H1 (cell line): ENCODE results near the gene SEMA3B. TPM values are rescaled to one million over a fixed set of nuclear protein-coding genes. Genes with fewer than 3 reads are reported as not detected.
A peak's percentile ranks its signal among the peaks of the same experiment; 100 is the strongest.

ENCODE experiments used
- CTCF ChIA-PET: fragments of 300-600 bp; sonication (Branson Sonifier 250); formaldehyde crosslinking; loops from one replicate; lab custom pipeline; 2021; ENCODE audit not compliant: partially characterized antibody; lab: Charles Lee
- POLR2A ChIA-PET: fragments of 300-600 bp; sonication (Branson Sonifier 250); formaldehyde crosslinking; loops from one replicate; lab custom pipeline; 2021; ENCODE audit warnings: inconsistent platforms; ENCODE audit not compliant: partially characterized antibody; lab: Charles Lee
- DNase-seq, 2 experiments: peaks; one replicate each; pipeline versions ENCODE4 v3.0.0 to v3.0.0-alpha.2; 2010 to 2022; ENCODE audit warnings: low spot score in 2 of 2, low read depth in 1 of 2, mixed read lengths in 1 of 2
- FAIRE-seq: peaks from 2 replicates; lab custom pipeline; 2011; peaks lifted over from hg19 to GRCh38; lab: Jason Lieb, UNC
- H2AFZ ChIP-seq: 2 replicates; pipeline ENCODE4 v1.8.1; 2012; ENCODE audit warnings: low read length, inconsistent platforms
- H2AK5ac ChIP-seq: 2 replicates; pipeline ENCODE4 v1.6.1; 2013; ENCODE audit warnings: low read depth, low read length
- H2BK120ac ChIP-seq: replicated peaks from 2 replicates; pipeline ENCODE3; 2013; ENCODE audit warnings: low read depth, low read length, inconsistent platforms
- H2BK12ac ChIP-seq: 2 replicates; pipeline ENCODE4 v1.6.1; 2013; ENCODE audit warnings: low read depth, low read length
- H2BK15ac ChIP-seq: 2 replicates; pipeline ENCODE4 v1.6.1; 2013; ENCODE audit warnings: low read length
- H2BK20ac ChIP-seq: 2 replicates; pipeline ENCODE4 v1.6.1; 2013; ENCODE audit warnings: low read length
- H2BK5ac ChIP-seq: 2 replicates; pipeline ENCODE4 v1.6.1; 2013; ENCODE audit warnings: low read depth, low read length
- H3K14ac ChIP-seq: 2 replicates; pipeline ENCODE4 v1.6.1; 2013; ENCODE audit warnings: inconsistent platforms; ENCODE audit not compliant: insufficient read length
- H3K18ac ChIP-seq: 2 replicates; pipeline ENCODE4 v1.6.1; 2013; ENCODE audit warnings: low read length; ENCODE audit errors: extremely low read depth
- H3K23ac ChIP-seq: 2 replicates; pipeline ENCODE4 v1.6.1; 2013; ENCODE audit warnings: inconsistent platforms; ENCODE audit not compliant: insufficient read length
- H3K23me2 ChIP-seq: 2 replicates; pipeline ENCODE4 v1.6.1; 2013; ENCODE audit warnings: low read depth, low read length
- H3K27ac ChIP-seq: 2 replicates; pipeline ENCODE4 v1.6.1; 2011; ENCODE audit warnings: low read depth, low read length, inconsistent platforms
- H3K27me3 ChIP-seq, 4 experiments: replicated peaks in 1 of 4; 1 replicate in 1 of 4; 2 replicates in 3 of 4; pipeline versions ENCODE4 v1.6.1 to v1.8.1; 2011 to 2013; ENCODE audit warnings: low read length in 3 of 4, mild to moderate bottlenecking in 3 of 4, inconsistent platforms in 2 of 4, mixed read lengths in 2 of 4, moderate library complexity in 1 of 4; ENCODE audit not compliant: control insufficient read depth in 3 of 4, insufficient read depth in 3 of 4; ENCODE audit errors: extremely low read depth in 1 of 4
- H3K36me3 ChIP-seq, 4 experiments: 2 replicates each; pipeline versions ENCODE4 v1.6.1 to v1.8.1; 2011 to 2013; ENCODE audit warnings: mild to moderate bottlenecking in 4 of 4, low read length in 3 of 4, moderate library complexity in 2 of 4, control low read depth in 1 of 4, inconsistent platforms in 1 of 4; ENCODE audit not compliant: insufficient read depth in 4 of 4, control insufficient read depth in 2 of 4
- H3K4ac ChIP-seq: replicated peaks from 2 replicates; pipeline ENCODE3; 2013; ENCODE audit warnings: low read length, low read depth, mixed read lengths, inconsistent platforms; ENCODE audit not compliant: insufficient read length
- H3K4me1 ChIP-seq, 4 experiments: replicated peaks in 1 of 4; 1 replicate in 1 of 4; 2 replicates in 3 of 4; pipeline versions ENCODE4 v1.6.1 to v1.8.1; 2011 to 2013; ENCODE audit warnings: low read length in 3 of 4, inconsistent platforms in 2 of 4, mixed read lengths in 1 of 4; ENCODE audit not compliant: insufficient read depth in 4 of 4, control insufficient read depth in 3 of 4
- H3K4me2 ChIP-seq, 2 experiments: 2 replicates each; pipeline versions ENCODE4 v1.6.1 to v1.8.1; 2011 to 2013; ENCODE audit warnings: low read depth in 2 of 2, low read length in 2 of 2, control low read depth in 1 of 2, inconsistent platforms in 1 of 2, mild to moderate bottlenecking in 1 of 2; ENCODE audit not compliant: insufficient read depth in 1 of 2
- H3K4me3 ChIP-seq, 4 experiments: fragments of 200-600, 300-600 bp in 1 of 4; sonication (generic), shearing (Covaris generic), sonication (Bioruptor Twin) in 1 of 4; 2 replicates each; pipeline versions ENCODE4 v1.5.1 to v1.8.1; 2011 to 2016; ENCODE audit warnings: low read length in 4 of 4, low read depth in 3 of 4, control low read depth in 2 of 4, inconsistent platforms in 2 of 4, mild to moderate bottlenecking in 2 of 4, mixed read lengths in 1 of 4, moderate library complexity in 1 of 4; ENCODE audit not compliant: insufficient read depth in 2 of 4; ENCODE audit errors: extremely low read depth in 1 of 4
- H3K56ac ChIP-seq: replicated peaks from 2 replicates; pipeline ENCODE3; 2013; ENCODE audit warnings: low read depth, mild to moderate bottlenecking, mixed read lengths, low read length, inconsistent platforms; ENCODE audit not compliant: insufficient read length
- H3K79me1 ChIP-seq: 2 replicates; pipeline ENCODE4 v1.6.1; 2013; ENCODE audit warnings: low read depth, low read length, control low read depth
- H3K79me2 ChIP-seq, 2 experiments: 2 replicates each; pipeline versions ENCODE4 v1.6.1 to v1.8.1; 2012 to 2013; ENCODE audit warnings: low read length in 2 of 2, mild to moderate bottlenecking in 2 of 2, inconsistent platforms in 1 of 2; ENCODE audit not compliant: insufficient read depth in 2 of 2, control insufficient read depth in 1 of 2
- H3K9ac ChIP-seq, 4 experiments: replicated peaks in 1 of 4; 1 replicate in 1 of 4; 2 replicates in 3 of 4; pipeline versions ENCODE4 v1.6.1 to v1.8.1; 2011 to 2013; ENCODE audit warnings: low read depth in 3 of 4, low read length in 3 of 4, control low read depth in 2 of 4, mild to moderate bottlenecking in 2 of 4, moderate library complexity in 2 of 4, inconsistent platforms in 1 of 4; ENCODE audit errors: extremely low read depth in 1 of 4
- H3K9me3 ChIP-seq, 2 experiments: 2 replicates each; pipeline versions ENCODE4 v1.6.1 to v1.8.1; 2012 to 2013; ENCODE audit warnings: mild to moderate bottlenecking in 2 of 2, moderate library complexity in 2 of 2, control low read depth in 1 of 2, inconsistent platforms in 1 of 2, low read depth in 1 of 2, low read length in 1 of 2, mixed read lengths in 1 of 2; ENCODE audit not compliant: insufficient read depth in 2 of 2
- H4K20me1 ChIP-seq, 2 experiments: replicated peaks in 1 of 2; 2 replicates each; pipeline versions ENCODE3 to v1.8.1; 2011 to 2013; ENCODE audit warnings: inconsistent platforms in 2 of 2, low read length in 2 of 2, mild to moderate bottlenecking in 1 of 2; ENCODE audit not compliant: insufficient read depth in 2 of 2, control insufficient read depth in 1 of 2
- H4K5ac ChIP-seq: 2 replicates; pipeline ENCODE4 v1.6.1; 2013; ENCODE audit warnings: low read length, low read depth, mixed read lengths, inconsistent platforms; ENCODE audit not compliant: insufficient read length
- H4K8ac ChIP-seq: 2 replicates; pipeline ENCODE4 v1.8.0; 2013; ENCODE audit warnings: mild to moderate bottlenecking, moderate library complexity, low read length, inconsistent platforms; ENCODE audit not compliant: insufficient read depth; ENCODE audit errors: extremely low read depth
- H4K91ac ChIP-seq: replicated peaks from 2 replicates; pipeline ENCODE3; 2013; ENCODE audit warnings: low read length, mixed read lengths, inconsistent platforms; ENCODE audit not compliant: insufficient read length
- HDAC2 ChIP-seq, 2 experiments: fragments of 300-600 bp in 1 of 2; sonication (generic) in 1 of 2; IDR thresholded peaks; 2 replicates each; pipeline ENCODE4 v1.6.1; 2011 to 2012; ENCODE audit warnings: low read depth in 2 of 2, low read length in 2 of 2, mild to moderate bottlenecking in 2 of 2, moderate library complexity in 2 of 2, borderline replicate concordance in 1 of 2, inconsistent platforms in 1 of 2
- WGBS, 2 experiments: shearing (Covaris generic) in 1 of 2; methylation state at CpG; one replicate each; pipeline versions ENCODE4 v1.1.6 to v1.1.7; 2013 to 2015; ENCODE audit warnings: low lambda C conversion rate in 2 of 2, mixed read lengths in 2 of 2, inconsistent platforms in 1 of 2, low coverage in 1 of 2, missing lambda C conversion rate in 1 of 2; ENCODE audit not compliant: insufficient replicate concordance in 2 of 2, insufficient coverage in 1 of 2, insufficient read length in 1 of 2; ENCODE audit errors: extremely low coverage in 1 of 2, missing lambda C conversion rate in 1 of 2; 5-methylcytosine and 5-hydroxymethylcytosine counted together
- polyA plus RNA-seq, 7 experiments: library from polyadenylated mRNA; depleted of rRNA in 3 of 7; stranded (reverse) in 5 of 7; unstranded in 2 of 7; fragments of >200 nt in 5 of 7; fragments of 200-250 nt in 2 of 7; gene quantifications; 1 replicate in 5 of 7; 2 replicates in 1 of 7; 4 replicates in 1 of 7; pipeline versions ENCODE4 v1.2.1 to v1.2.3, GENCODE V29; 2011 to 2013; ENCODE audit warnings: missing spikeins in 2 of 7, mixed read lengths in 2 of 7
- total RNA-seq: library from RNA; stranded (reverse); fragmentation: NEBNext Ultra II Directional; extraction: Animal tissue kit (Norgen Biotek cat#: 25700); gene quantifications from 2 replicates; pipeline ENCODE4 v1.2.1, GENCODE V29; 2021

Gene SEMA3B
- total and polyA plus RNA-seq, 2 of the 8 experiments (the other 6 are each of a cell fraction or from before 2014, with no cell fraction given): 3.0 to 4.7 TPM

GRCh38 chr3:50276762-50277101, 7.8 kb downstream of the SEMA3B start:
- Histone ChIP-seq H2BK12ac (no peak overlapping the region), H3K56ac (no peak overlapping the region), H3K14ac (no peak overlapping the region), H2AFZ (no peak overlapping the region), H3K18ac (no peak overlapping the region), H4K91ac (no peak overlapping the region), H3K36me3 (no peaks in the 10 kb centered on the region), H3K4me2 (peak overlapping the region; percentile 53 to 86; a peak in 3 of 4 replicates), H3K27me3 (peaks cover 27 to 51% (median 43%) of the 10 kb centered on the region in 4 experiments), H2BK120ac (no peak overlapping the region), H3K9me3 (no peaks in the 10 kb centered on the region; a peak in 1 of 4 replicates), H2BK15ac (no peak overlapping the region), H3K4me1 (peaks cover 0 to 13% (median 10%) of the 10 kb centered on the region in 4 experiments; a peak in 5 of 7 replicates), H3K4ac (no peak overlapping the region), H3K23me2 (peaks cover 2% of the 10 kb centered on the region; the same call in 1 of the 2 replicates), H3K79me2 (no peaks in the 10 kb centered on the region), H3K79me1 (no peaks in the 10 kb centered on the region), H3K27ac (no peak overlapping the region), H3K23ac (no peak overlapping the region), H2AK5ac (0 out of 2 replicates have a peak overlapping the region, but pooled peaks have one; percentile 39), H4K20me1 (no peaks in the 10 kb centered on the region), H3K9ac (no peak overlapping the region), H2BK20ac (no peak overlapping the region), H2BK5ac (no peak overlapping the region), H3K4me3 (peak overlapping the region in 2 of 4 experiments; percentile 20 to 61; a peak in 2 of 8 replicates), H4K5ac (no peak overlapping the region), H4K8ac (peak overlapping the region; percentile 20; the same call in 1 of the 2 replicates)
- ChIA-PET POLR2A (interaction anchor here (1.1 to 9.6 kb wide), 9 partner anchors 9 to 60 kb away, joined by 3 to 122 read pairs (median 7); partner anchors contain the start of gene IFRD2), CTCF (interaction anchor here (2.9 to 53.5 kb wide), 5 partner anchors 13 to 83 kb away, joined by 13 to 2149 read pairs (median 75); partner anchors contain the start of genes GNAI2, GNAT1, HYAL2 and SLC38A3)
- TF ChIP-seq HDAC2 (IDR thresholded peaks at IDR 0.05; ENCODE audit: borderline replicate concordance in 1 of 2, low read depth in 2 of 2, low read length in 2 of 2): no peak
- WGBS, 2 experiments: 90% methylated on average over 17 of the region's 17 CpGs; no CpG with 5 or more reads in 1 of the 2 experiments
- FAIRE-seq (no peak), DNase-seq (no peak)
